Tibial nerve (tissue), 4 donors: Measurements from ENCODE around the gene AMBP. TPM values are rescaled to one million over a fixed set of nuclear protein-coding genes. Genes with fewer than 3 reads are reported as not detected.

ENCODE experiments used
- DNase-seq, 2 donors: peaks; one replicate each; pipeline ENCODE4 v3.0.0-alpha.2; 2019; ENCODE audit warnings: low spot score in 2 of 2
- H3K27ac ChIP-seq, 4 donors: fragments of 200-600 bp; sonication (generic) in 3 of 4; one replicate each; pipeline ENCODE4 v1.5.1; 2017 to 2019; ENCODE audit warnings: mild to moderate bottlenecking in 1 of 4
- H3K27me3 ChIP-seq, 2 donors: fragments of 200-600 bp; sonication (generic) in 1 of 2; one replicate each; pipeline versions ENCODE4 v1.5.1 to v1.6.0; 2017 to 2019
- H3K36me3 ChIP-seq, 3 donors: fragments of 200-600 bp; sonication (generic); one replicate each; pipeline ENCODE4 v1.5.1; 2018 to 2019
- H3K4me1 ChIP-seq, 4 donors: fragments of 200-600 bp; sonication (generic) in 3 of 4; one replicate each; pipeline ENCODE4 v1.5.1; 2017 to 2019
- H3K4me3 ChIP-seq, 4 donors: fragments of 200-600 bp; sonication (generic) in 3 of 4; one replicate each; pipeline ENCODE4 v1.5.1; 2017 to 2019; ENCODE audit warnings: mild to moderate bottlenecking in 1 of 4, moderate library complexity in 1 of 4
- H3K9me3 ChIP-seq, 4 donors: fragments of 200-600 bp; sonication (generic) in 3 of 4; one replicate each; pipeline ENCODE4 v1.5.1; 2017 to 2019
- CTCF ChIP-seq, 5 experiments: fragments of 200-600 bp in 3 of 5; fragments of 450-650 bp in 2 of 5; sonication (generic) in 3 of 5; IDR thresholded peaks; one replicate each; pipeline ENCODE4 v1.5.1; 2016 to 2019; ENCODE audit warnings: antibody characterized with exemption in 5 of 5, mild to moderate bottlenecking in 3 of 5, moderate library complexity in 2 of 5
- EP300 ChIP-seq, 2 donors: sonication (generic); formaldehyde crosslinking; IDR thresholded peaks; one replicate each; pipeline ENCODE4 v1.6.1; 2017; ENCODE audit warnings: antibody characterized with exemption in 2 of 2, mild to moderate bottlenecking in 1 of 2
- POLR2A ChIP-seq, 2 donors: fragments of 450-650 bp; IDR thresholded peaks; one replicate each; pipeline ENCODE4 v1.6.1; 2017; ENCODE audit warnings: antibody characterized with exemption in 2 of 2, mild to moderate bottlenecking in 2 of 2, moderate library complexity in 2 of 2
- WGBS, 2 donors: methylation state at CpG; one replicate each; pipeline ENCODE4 v1.1.5; 2018; 5-methylcytosine and 5-hydroxymethylcytosine counted together
- total RNA-seq, 4 donors: library from RNA; depleted of rRNA; stranded (reverse); fragments of >200 nt; gene quantifications; one replicate each; pipeline ENCODE4 v1.1.0, GENCODE V29; 2016

Gene AMBP
- total RNA-seq, 4 donors from 2014 or later: not detected

GRCh38 chr9:114089206-114089840 lies 11.2 kb upstream of the AMBP start:
- TF ChIP-seq CTCF (IDR thresholded peaks at IDR 0.05): no peak
- TF ChIP-seq POLR2A (IDR thresholded peaks at IDR 0.05): no peak
- no peak for TF ChIP-seq EP300 (IDR thresholded peaks at IDR 0.05)
- Histone ChIP-seq H3K4me1 (no peaks in the 10 kb centered on the region), H3K27ac (no peak overlapping the region), H3K9me3 (no peaks in the 10 kb centered on the region), H3K36me3 (no peaks in the 10 kb centered on the region), H3K27me3 (no peaks in the 10 kb centered on the region), H3K4me3 (no peak overlapping the region)
- DNase-seq: no peak
- 78 to 85% methylated on average over 4 of the region's 4 CpGs for WGBS, 2 donors

DNA sequence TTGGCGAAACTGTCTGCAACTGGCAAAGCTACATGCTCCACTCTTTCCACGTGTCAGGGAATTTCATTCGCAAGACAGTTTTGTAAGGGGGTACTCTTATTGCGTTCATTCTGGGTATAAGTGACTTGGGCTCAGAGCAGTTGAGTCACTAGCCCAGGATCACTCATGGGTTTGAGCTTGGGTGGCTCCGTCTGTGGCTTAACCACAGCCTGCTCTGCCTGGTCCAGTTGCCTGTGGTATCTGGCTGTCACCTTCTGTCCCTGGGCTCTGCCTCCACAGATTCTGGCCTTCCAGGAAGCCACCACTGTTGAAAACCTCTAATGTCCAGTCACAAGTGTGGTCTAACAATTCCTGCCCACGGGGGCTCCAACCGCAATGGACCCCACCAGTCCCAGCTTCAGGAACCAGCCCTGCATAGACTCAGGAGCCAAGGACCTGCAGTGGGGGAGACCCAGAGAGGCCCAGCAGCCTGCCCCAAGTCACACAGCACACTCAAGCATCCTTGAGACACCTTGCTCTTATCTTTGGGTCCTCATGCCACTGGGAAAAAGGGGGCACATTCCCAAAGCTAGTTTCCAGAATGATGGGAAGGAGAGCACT lies 10.6 kb upstream of the AMBP start:
- H3K4me1 ChIP-seq: no peaks in the 10 kb centered on the region
- DNase-seq: no peak
- WGBS, 2 donors: 91 to 93% methylated on average over 6 to 7 of the region's 7 CpGs
- H3K4me3 ChIP-seq: no peak overlapping the region
- H3K27ac ChIP-seq: no peak overlapping the region
- no peak for TF ChIP-seq POLR2A (IDR thresholded peaks at IDR 0.05)
- TF ChIP-seq CTCF (IDR thresholded peaks at IDR 0.05): no peak
- TF ChIP-seq EP300 (IDR thresholded peaks at IDR 0.05): no peak
- no peaks in the 10 kb centered on the region for H3K27me3 ChIP-seq
- no peaks in the 10 kb centered on the region for H3K36me3 ChIP-seq
- H3K9me3 ChIP-seq: no peaks in the 10 kb centered on the region

DNA sequence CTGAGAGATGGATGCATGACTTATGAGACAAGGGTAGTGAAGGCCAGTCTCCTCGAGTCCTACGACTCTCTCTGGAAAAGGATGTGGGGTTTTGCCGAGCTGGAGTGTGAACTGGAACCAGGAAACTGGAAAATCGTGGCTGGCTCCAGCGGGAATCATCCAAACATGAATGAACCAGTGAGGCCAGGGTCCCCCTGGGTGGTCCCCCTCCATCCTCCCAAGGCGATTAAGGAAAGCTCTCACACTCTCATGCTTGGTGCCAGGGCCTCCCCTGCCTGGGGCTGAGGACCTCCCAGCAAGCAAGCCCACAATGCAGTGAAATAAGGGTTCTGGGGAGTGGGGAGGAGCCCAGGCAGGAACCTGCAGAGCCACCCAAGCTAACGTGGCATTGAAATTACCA lies 9.6 kb upstream of the AMBP start:
- DNase-seq: no peak
- H3K4me3 ChIP-seq: no peak overlapping the region
- H3K4me1 ChIP-seq: peaks cover 0 to 4% (median 0%) of the 10 kb centered on the region in 4 donors
- no peaks in the 10 kb centered on the region for H3K9me3 ChIP-seq
- H3K27ac ChIP-seq: no peak overlapping the region
- no peak for TF ChIP-seq CTCF (IDR thresholded peaks at IDR 0.05)
- no peak for TF ChIP-seq EP300 (IDR thresholded peaks at IDR 0.05)
- TF ChIP-seq POLR2A (IDR thresholded peaks at IDR 0.05): no peak
- WGBS, 2 donors: 76% methylated on average over 7 of the region's 7 CpGs
- H3K36me3 ChIP-seq: no peaks in the 10 kb centered on the region
- no peaks in the 10 kb centered on the region for H3K27me3 ChIP-seq

DNA sequence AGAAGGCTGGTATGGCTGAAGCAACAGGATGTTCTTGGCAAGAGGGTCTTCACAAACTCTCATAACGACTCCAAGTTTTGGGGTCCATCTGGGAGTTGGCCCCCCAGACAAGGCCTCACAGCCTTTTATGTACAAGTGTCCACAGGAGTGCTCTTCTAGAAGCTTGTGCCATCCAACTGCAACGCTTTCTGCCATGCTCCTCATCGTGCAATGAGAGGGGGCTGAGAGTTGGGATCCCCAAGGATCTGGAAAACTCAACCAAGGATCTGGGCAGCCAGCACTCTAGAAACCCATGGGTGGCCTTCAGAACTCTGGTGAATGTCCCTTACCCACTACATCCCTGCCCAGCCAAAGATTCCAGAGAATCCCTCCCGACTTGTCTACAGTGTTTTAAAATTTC lies 8.5 kb upstream of the AMBP start:
- DNase-seq: no peak
- H3K4me3 ChIP-seq: no peak overlapping the region
- TF ChIP-seq CTCF (IDR thresholded peaks at IDR 0.05): no peak
- TF ChIP-seq EP300 (IDR thresholded peaks at IDR 0.05): no peak
- no peak for TF ChIP-seq POLR2A (IDR thresholded peaks at IDR 0.05)
- H3K9me3 ChIP-seq: no peaks in the 10 kb centered on the region
- no peaks in the 10 kb centered on the region for H3K36me3 ChIP-seq
- no peak overlapping the region for H3K27ac ChIP-seq
- no peaks in the 10 kb centered on the region for H3K27me3 ChIP-seq
- peaks cover 0 to 6% (median 0%) of the 10 kb centered on the region in 4 donors for H3K4me1 ChIP-seq
- 94 to 97% methylated on average over 4 of the region's 4 CpGs for WGBS, 2 donors

DNA sequence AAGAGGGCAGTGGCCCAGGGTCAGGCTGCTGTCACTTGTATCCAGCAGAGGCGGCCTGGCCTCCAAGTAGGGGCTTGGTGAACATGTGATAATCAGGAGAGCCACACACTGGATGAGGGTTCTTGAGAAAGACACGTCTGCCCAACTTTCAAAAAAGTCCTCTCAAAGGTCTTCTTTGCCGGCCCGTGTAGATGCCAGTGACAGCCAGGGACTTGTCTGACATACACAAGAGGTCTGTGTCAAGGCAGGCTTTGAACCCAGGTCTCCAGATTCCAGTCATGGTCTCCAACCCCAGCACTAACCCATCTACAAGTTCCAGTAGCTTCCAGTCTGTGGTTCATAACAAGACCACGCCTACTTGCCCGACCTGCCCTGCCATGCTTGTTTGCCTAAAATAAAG lies 7.9 kb upstream of the AMBP start:
- Histone ChIP-seq H3K36me3 (no peaks in the 10 kb centered on the region), H3K4me3 (no peak overlapping the region), H3K27ac (no peak overlapping the region), H3K27me3 (no peaks in the 10 kb centered on the region), H3K4me1 (peaks cover 0 to 6% (median 0%) of the 10 kb centered on the region in 4 donors), H3K9me3 (no peaks in the 10 kb centered on the region)
- WGBS, 2 donors: 93% methylated on average over 6 of the region's 6 CpGs
- TF ChIP-seq POLR2A (IDR thresholded peaks at IDR 0.05) (no peak), EP300 (IDR thresholded peaks at IDR 0.05) (no peak), CTCF (IDR thresholded peaks at IDR 0.05) (no peak)
- DNase-seq: no peak
